ELR (cell line): ENCODE measurements around the gene URAD.

Experiments used
- DNase-seq: peaks from one replicate; pipeline ENCODE4 v3.0.0-alpha.2; 2015; ENCODE audit warnings: low read depth

The URAD gene

DNA sequence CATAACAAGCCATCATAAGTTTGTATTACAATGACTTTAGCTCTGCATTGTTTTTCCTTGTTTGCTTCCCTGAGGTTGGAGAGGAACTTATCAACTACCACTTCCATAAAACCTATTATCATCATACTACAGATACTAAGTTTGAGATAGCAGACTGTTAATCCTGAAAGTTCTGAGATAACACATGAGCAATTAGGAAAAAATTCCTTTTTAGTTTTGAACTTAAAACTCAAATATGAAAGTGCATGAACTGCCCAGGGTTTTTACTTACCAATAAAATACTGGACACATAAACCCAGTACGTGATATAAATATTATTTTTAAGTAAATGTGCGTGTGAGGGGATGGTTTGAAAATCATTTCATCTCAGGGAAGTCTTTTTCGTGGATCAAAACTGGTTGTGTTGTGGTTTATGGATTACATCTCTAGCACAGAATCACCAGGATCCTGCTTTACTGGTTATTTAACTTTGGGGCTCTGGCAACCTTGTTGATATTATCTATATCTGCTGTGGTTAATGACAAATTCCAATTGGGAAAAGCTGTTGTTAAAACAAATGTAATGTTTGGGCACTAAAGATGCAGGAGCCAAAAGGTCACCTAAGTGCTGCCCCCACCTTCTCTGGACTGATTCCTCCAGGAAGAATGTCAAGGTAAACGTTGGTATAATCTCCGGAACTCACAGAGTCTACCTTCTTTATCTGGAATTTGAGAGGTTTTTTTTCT lies 31.8 kb downstream of the URAD start:
- DNase-seq, result no peak

DNA sequence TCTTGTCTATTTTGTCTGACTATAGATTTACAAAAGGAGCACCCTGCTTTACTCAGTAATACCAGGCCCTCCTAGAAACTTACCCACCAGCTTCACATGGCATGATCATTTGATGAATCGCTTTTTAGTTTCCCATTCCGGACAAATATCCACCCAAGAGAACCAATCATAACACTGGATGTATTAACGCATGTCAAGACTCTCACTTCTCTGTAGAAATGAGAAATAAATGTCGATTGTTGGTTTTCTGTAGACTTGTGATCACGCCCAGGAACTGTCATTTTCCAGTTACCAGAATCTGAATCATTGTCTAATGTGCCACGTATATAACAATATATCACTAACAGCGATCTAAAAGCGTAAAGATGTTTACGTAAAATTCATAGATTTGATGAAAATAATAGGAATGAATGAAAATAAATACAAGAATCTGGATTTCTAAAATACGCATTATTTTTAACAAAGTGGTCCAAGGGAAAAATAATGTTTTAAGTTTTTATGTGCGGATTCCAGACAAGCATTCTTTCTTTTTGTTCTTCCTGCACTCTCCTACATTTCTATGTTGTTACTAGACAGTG lies 33.4 kb downstream of the URAD start:
- no peak for DNase-seq

GRCh38 chr13:27954406-27954851 lies 34.1 kb downstream of the URAD start:
- peak; percentile 43 for DNase-seq

- DNase-seq, result peak; percentile 72
Measured at GRCh38 chr13:27953676-27954405, 34.7 kb downstream of the URAD start.

DNA sequence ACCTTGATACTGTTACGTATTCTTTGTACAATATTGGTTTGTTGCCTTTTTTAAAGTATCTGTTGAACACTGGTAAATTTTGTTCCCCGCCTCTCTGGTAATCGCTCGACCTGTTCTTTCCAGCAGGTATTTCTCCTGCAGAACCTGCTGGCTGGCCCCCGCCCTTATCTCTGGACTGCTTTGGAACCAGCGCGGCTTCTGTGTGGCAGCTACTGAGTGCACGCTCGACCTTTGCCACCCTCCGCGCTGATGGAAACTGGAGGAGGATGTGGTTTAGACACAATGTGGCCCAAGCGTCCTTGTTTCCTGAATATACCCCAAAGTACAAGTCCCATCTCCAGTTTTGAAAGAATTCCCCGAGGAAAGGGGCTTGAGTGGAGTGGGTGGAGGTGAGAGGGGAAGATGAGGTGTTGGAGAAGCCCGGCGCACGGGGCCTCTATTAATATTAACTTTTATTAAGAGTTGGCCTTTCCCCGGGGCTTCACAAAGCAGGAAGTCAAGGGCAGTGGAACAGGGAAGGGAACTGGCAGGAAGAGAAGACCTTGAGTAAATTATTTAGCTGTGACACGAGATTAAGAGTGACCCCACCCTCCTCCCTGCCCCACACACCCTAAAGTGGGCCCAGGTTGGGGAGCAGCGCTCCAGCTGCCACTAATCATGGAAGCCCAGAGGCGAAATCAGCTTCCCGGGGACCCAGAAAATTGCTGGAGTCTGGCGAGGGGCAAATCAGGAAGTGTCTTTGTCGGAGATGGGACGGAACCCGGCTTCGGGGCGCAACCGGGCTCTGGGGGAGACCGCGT lies 35.4 kb downstream of the URAD start:
- no peak for DNase-seq

DNA sequence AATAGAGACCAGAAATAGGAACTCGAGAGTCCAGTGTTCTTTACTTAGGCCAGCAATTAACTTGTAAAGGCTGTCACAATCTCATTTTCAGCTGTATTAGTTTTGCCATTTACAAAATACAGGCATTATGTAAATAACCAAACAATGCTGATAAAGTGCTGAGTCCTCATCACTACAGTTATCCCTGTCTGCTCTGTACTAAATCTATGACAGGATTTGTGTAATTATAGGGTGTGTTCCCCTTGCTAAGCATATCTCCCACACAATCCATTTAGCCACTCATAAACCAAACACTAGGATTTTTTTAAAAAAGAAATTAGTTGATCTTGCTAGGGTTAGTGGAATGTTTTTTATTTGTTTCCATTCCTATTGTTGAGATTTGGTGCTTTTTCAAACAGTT lies 45.5 kb downstream of the URAD start:
- no peak for DNase-seq

GRCh38 chr13:27933580-27934328 lies 54.7 kb downstream of the URAD start:
- no peak for DNase-seq

DNA sequence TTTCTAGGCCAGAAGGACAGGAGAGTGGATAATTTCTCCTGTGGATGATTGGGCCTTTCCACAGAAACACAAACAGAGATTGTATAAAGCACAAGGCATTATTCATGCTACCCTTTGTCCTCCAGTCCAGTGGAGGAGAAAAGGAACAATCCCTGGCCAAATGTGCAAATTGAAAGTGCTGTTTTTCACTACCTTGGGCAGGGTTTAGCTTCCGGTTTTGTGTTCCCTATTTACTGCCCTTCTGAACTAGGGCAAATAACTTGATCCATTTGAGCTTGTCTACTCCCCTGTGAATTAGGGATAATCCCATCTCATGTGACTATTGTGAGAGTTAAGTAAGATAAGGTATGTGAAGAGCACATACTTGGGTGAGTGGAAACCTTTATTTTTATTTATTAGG lies 55.4 kb downstream of the URAD start:
- DNase-seq, result no peak

- no peak for DNase-seq
Measured at GRCh38 chr13:27929868-27930267, 58.6 kb downstream of the URAD start.

DNA sequence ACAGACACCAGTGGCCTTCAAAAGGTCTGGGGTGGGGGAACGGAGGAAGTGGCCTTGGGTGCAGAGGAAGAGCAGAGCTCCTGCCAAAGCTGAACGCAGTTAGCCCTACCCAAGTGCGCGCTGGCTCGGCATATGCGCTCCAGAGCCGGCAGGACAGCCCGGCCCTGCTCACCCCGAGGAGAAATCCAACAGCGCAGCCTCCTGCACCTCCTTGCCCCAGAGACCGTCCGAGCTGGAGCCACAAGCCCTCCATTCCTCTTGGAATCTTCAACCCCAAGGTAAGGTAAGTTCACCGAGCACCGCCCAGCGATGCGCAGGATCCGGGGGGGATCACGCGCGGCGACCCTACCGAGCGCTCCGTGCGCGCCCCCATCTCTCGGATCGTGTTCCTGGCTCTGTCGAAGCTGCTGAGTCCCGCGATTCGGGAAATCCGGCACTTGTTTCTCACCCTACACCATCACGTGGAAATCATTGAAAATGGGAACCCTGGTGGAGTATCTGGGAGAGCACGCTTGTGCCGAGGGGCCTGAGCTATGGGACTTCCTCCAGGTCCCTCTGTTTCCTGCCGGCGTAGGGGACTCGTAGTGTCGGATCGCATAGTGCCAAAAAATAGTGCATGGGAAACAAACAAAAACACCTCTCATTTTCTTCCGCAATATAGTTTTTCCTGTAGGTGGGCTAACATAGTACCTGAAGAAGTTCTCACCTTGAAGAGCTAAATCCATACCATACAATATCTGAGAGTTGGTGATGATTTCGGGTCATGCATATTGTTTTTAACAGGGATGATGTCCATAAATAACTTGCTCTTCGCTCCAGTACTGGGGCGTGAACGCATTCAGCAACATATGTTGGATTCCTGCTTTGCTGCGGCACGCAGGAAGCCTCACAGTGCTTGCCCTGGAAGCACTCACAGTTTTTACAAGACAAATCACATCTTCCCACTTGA lies 59.4 kb downstream of the URAD start:
- DNase-seq, result no peak

GRCh38 chr13:27928353-27928804 lies 60.1 kb downstream of the URAD start:
- DNase-seq, result no peak
